HG03060 (cell line): ENCODE data around the gene DDX31.

Experiments
- ATAC-seq: cut with Tn5 transposase; IDR thresholded peaks from one replicate; pipeline ENCODE4 v1.9.1; 2021; ENCODE audit warnings: low read depth, moderate number of reproducible peaks; ENCODE audit not compliant: unreplicated experiment

The DDX31 gene

GRCh38 chr9:132674485-132674884, 4.7 kb upstream of the DDX31 start:
- no peak for ATAC-seq

GRCh38 chr9:132673355-132673754, 3.6 kb upstream of the DDX31 start:
- ATAC-seq, result no peak

- ATAC-seq, result no peak
Observed at GRCh38 chr9:132672413-132672690, 2.6 kb upstream of the DDX31 start.

- ATAC-seq, result no peak
Observed at GRCh38 chr9:132671620-132672412, 2.0 kb upstream of the DDX31 start.

- ATAC-seq, result no peak
Observed at GRCh38 chr9:132670457-132671391, 941 bp upstream of the DDX31 start, which contains the start of gene GTF3C4. GTF3C4 (plus strand) TSS chr9:132670464; CDS start chr9:132670599, 135 bp downstream.

GRCh38 chr9:132669319-132669697, 475 bp downstream of the DDX31 start:
- no peak for ATAC-seq

GRCh38 chr9:132663851-132664250, 5.9 kb downstream of the DDX31 start:
- no peak for ATAC-seq

GRCh38 chr9:132663117-132663516, 6.7 kb downstream of the DDX31 start:
- ATAC-seq, result no peak

GRCh38 chr9:132662152-132662945, 7.4 kb downstream of the DDX31 start:
- no peak for ATAC-seq

- ATAC-seq, result no peak
Observed at GRCh38 chr9:132656299-132656698, 13.5 kb downstream of the DDX31 start.

GRCh38 chr9:132651259-132651658, 18.5 kb downstream of the DDX31 start:
- no peak for ATAC-seq

- ATAC-seq, result no peak
Observed at GRCh38 chr9:132648685-132649084, 21.1 kb downstream of the DDX31 start.

- ATAC-seq, result no peak
Observed at GRCh38 chr9:132648283-132648682, 21.5 kb downstream of the DDX31 start.

- ATAC-seq, result no peak
Observed at GRCh38 chr9:132647806-132648205, 22.0 kb downstream of the DDX31 start.

- no peak for ATAC-seq
Observed at GRCh38 chr9:132647355-132647754, 22.4 kb downstream of the DDX31 start.

- no peak for ATAC-seq
Observed at GRCh38 chr9:132646726-132647125, 23.1 kb downstream of the DDX31 start.

GRCh38 chr9:132645711-132646110, 24.1 kb downstream of the DDX31 start:
- ATAC-seq, result no peak

- no peak for ATAC-seq
Observed at GRCh38 chr9:132645306-132645705, 24.5 kb downstream of the DDX31 start.

GRCh38 chr9:132644251-132644650, 25.5 kb downstream of the DDX31 start:
- ATAC-seq, result no peak

- no peak for ATAC-seq
Observed at GRCh38 chr9:132641216-132641615, 28.6 kb downstream of the DDX31 start.

- no peak for ATAC-seq
Observed at GRCh38 chr9:132639322-132639721, 30.5 kb downstream of the DDX31 start.
